Smooth muscle cell (in vitro differentiated cells): ENCODE data around the gene XKR7. TPM values are rescaled to one million over a fixed set of nuclear protein-coding genes. Genes with fewer than 3 reads are reported as not detected.

Source experiments
- DNase-seq: peaks from one replicate; lab custom pipeline; 2025; ENCODE audit not compliant: unreplicated experiment; lab: John Stamatoyannopoulos, UW
- H2AFZ ChIP-seq: fragments of 200-600 bp; sonication (generic); 2 replicates; pipeline ENCODE4 v1.6.0; 2016; ENCODE audit warnings: antibody characterized with exemption, low read depth, mild to moderate bottlenecking
- H3F3A ChIP-seq: fragments of 200-600 bp; sonication (generic); 2 replicates; pipeline ENCODE4 v1.6.0; 2017; ENCODE audit warnings: antibody characterized with exemption, low read depth
- H3K27ac ChIP-seq: fragments of 200-600 bp; sonication (generic); 2 replicates; pipeline ENCODE4 v1.5.1; 2016; ENCODE audit warnings: low read depth, mild to moderate bottlenecking
- H3K27me3 ChIP-seq: fragments of 200-600 bp; sonication (generic); 2 replicates; pipeline ENCODE4 v1.6.1; 2016; ENCODE audit warnings: low read depth, mild to moderate bottlenecking
- H3K36me3 ChIP-seq: fragments of 200-600 bp; sonication (generic); 2 replicates; pipeline ENCODE4 v1.5.1; 2016; ENCODE audit warnings: low read depth
- H3K4me1 ChIP-seq: fragments of 200-600 bp; sonication (generic); 2 replicates; pipeline ENCODE4 v1.5.1; 2016; ENCODE audit warnings: low read depth
- H3K4me2 ChIP-seq: fragments of 200-600 bp; sonication (generic); 2 replicates; pipeline ENCODE4 v1.6.0; 2016; ENCODE audit warnings: mild to moderate bottlenecking
- H3K4me3 ChIP-seq: fragments of 200-600 bp; sonication (generic); 2 replicates; pipeline ENCODE4 v1.5.1; 2016; ENCODE audit warnings: mild to moderate bottlenecking
- H3K79me2 ChIP-seq: fragments of 200-600 bp; sonication (generic); 2 replicates; pipeline ENCODE4 v1.6.0; 2016; ENCODE audit warnings: low read depth, mild to moderate bottlenecking
- H3K9ac ChIP-seq: fragments of 200-600 bp; sonication (generic); 2 replicates; pipeline ENCODE4 v1.6.0; 2016; ENCODE audit warnings: low read depth
- H3K9me3 ChIP-seq: fragments of 200-600 bp; sonication (generic); replicated peaks from 2 replicates; pipeline ENCODE4 v1.5.1; 2016; ENCODE audit warnings: low read depth
- H4K20me1 ChIP-seq: fragments of 200-600 bp; sonication (generic); 2 replicates; pipeline ENCODE4 v1.6.0; 2016; ENCODE audit warnings: low read depth
- CTCF ChIP-seq: fragments of 200-600 bp; sonication (generic); IDR thresholded peaks from 2 replicates; pipeline ENCODE4 v1.5.1; 2017; ENCODE audit warnings: borderline replicate concordance, mild to moderate bottlenecking, antibody characterized with exemption; ENCODE audit not compliant: insufficient read depth, poor library complexity, severe bottlenecking
- WGBS: methylation state at CpG from one replicate; pipeline ENCODE4 v1.1.7; 2016; ENCODE audit warnings: low lambda C conversion rate; 5-methylcytosine and 5-hydroxymethylcytosine counted together
- polyA plus RNA-seq: library from polyadenylated mRNA; unstranded; fragments of >200 nt; fragmentation: Nextera tagmentation; extraction: Ambion mirVana; gene quantifications from 2 replicates; pipeline ENCODE4 v1.2.1, GENCODE V29; 2016
- total RNA-seq: library from RNA; depleted of rRNA; stranded (reverse); fragments of >200 nt; gene quantifications from 2 replicates; pipeline ENCODE4 v1.2.3, GENCODE V29; 2014

The XKR7 gene
- total and polyA plus RNA-seq, 2 experiments from 2014 or later: not detected

DNA sequence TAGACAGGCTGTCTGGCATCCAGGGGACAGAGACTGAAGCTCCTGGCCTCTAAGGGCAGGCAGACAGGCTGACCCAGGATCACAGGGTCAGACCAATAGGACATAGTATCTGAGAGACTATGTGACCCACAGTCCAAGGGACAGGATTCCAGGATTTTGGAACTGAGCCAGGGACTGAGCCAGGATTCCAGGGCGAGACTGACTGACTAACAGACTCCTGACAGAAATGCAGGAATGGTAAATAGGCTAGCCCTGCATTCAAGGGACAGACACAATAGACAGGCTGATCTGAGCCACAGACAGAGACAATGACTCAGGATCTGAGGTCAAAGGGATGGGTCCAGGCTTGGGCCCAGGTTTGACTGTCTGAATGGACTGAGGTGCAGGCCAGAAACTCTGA lies 19.8 kb downstream of the XKR7 start:
- TF ChIP-seq CTCF: no peak
- H3K4me2 ChIP-seq: no peak overlapping the region
- H2AFZ ChIP-seq: no peak overlapping the region
- no peak for DNase-seq
- no peaks in the 10 kb centered on the region for H3K36me3 ChIP-seq
- H3K9ac ChIP-seq: no peak overlapping the region
- no peaks in the 10 kb centered on the region for H3F3A ChIP-seq
- 63% methylated on average over 1 of the region's 1 CpG for WGBS
- no peak overlapping the region for H3K27ac ChIP-seq
- no peaks in the 10 kb centered on the region for H3K9me3 ChIP-seq
- H3K79me2 ChIP-seq: no peaks in the 10 kb centered on the region
- H4K20me1 ChIP-seq: no peaks in the 10 kb centered on the region
- peaks cover 12% of the 10 kb centered on the region for H3K27me3 ChIP-seq
- H3K4me3 ChIP-seq: no peak overlapping the region
- no peaks in the 10 kb centered on the region for H3K4me1 ChIP-seq

- no peak overlapping the region for H3K9ac ChIP-seq
- WGBS: 85% methylated on average over 5 of the region's 5 CpGs
- no peaks in the 10 kb centered on the region for H3K9me3 ChIP-seq
- no peak for TF ChIP-seq CTCF
- no peaks in the 10 kb centered on the region for H3K36me3 ChIP-seq
- no peak overlapping the region for H3K4me2 ChIP-seq
- H3K79me2 ChIP-seq: no peaks in the 10 kb centered on the region
- no peaks in the 10 kb centered on the region for H3K4me1 ChIP-seq
- DNase-seq: no peak
- no peak overlapping the region for H3K27ac ChIP-seq
- no peaks in the 10 kb centered on the region for H4K20me1 ChIP-seq
- no peak overlapping the region for H2AFZ ChIP-seq
- H3F3A ChIP-seq: no peaks in the 10 kb centered on the region
- H3K4me3 ChIP-seq: no peak overlapping the region
- peaks cover 19% of the 10 kb centered on the region for H3K27me3 ChIP-seq
These were observed 20.6 kb downstream of the XKR7 start for GRCh38 chr20:31988430-31989015.

- TF ChIP-seq CTCF: no peak
- no peaks in the 10 kb centered on the region for H3K36me3 ChIP-seq
- no peaks in the 10 kb centered on the region for H3K79me2 ChIP-seq
- no peaks in the 10 kb centered on the region for H3K9me3 ChIP-seq
- H3K27ac ChIP-seq: no peak overlapping the region
- no peaks in the 10 kb centered on the region for H4K20me1 ChIP-seq
- DNase-seq: no peak
- no peaks in the 10 kb centered on the region for H3K4me1 ChIP-seq
- H2AFZ ChIP-seq: no peak overlapping the region
- WGBS: 88% methylated on average over 8 of the region's 8 CpGs
- H3K4me2 ChIP-seq: no peak overlapping the region
- H3F3A ChIP-seq: no peaks in the 10 kb centered on the region
- H3K4me3 ChIP-seq: no peak overlapping the region
- peaks cover 25% of the 10 kb centered on the region for H3K27me3 ChIP-seq
- H3K9ac ChIP-seq: no peak overlapping the region
These were observed 21.2 kb downstream of the XKR7 start for GRCh38 chr20:31989030-31989645.

DNA sequence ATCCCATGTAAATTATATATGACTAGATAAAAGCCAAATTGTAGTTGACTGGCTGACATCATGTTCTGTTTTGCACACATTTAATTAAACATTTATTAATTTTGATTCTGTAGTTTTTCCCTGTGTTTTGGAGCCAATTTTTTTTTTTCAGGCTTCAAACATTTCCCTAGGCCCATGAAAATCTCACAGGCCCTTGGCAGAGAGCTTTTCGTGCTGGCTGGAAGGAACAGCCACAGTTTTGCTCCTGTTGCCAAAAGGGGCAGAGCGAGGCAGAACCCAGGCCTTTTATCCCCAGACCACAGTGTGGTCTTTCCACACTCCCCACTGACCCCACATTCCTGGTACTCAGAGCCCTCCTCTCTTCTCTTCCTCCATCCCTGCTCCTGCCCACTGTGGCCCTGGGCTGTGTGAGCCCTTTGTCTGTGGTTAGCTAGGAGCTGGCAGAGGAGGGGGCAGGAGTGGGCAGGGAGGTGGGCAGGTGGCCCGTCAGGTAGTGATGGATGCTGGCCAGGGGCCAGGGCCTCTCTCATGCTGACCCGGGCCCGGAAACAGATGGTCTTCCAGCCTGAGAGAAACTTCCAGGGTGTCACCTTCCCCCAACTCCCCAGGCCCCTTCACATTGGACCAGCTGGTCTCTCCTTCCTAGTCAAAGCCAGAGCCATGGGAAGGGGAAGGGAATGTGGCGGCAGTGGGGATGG lies 22.8 kb downstream of the XKR7 start:
- Histone ChIP-seq H3K36me3 (no peaks in the 10 kb centered on the region), H3K27me3 (peaks cover 42% of the 10 kb centered on the region), H3K9me3 (no peaks in the 10 kb centered on the region), H3K4me3 (no peak overlapping the region), H2AFZ (no peak overlapping the region), H3F3A (no peaks in the 10 kb centered on the region), H4K20me1 (no peaks in the 10 kb centered on the region), H3K9ac (no peak overlapping the region), H3K4me1 (no peaks in the 10 kb centered on the region), H3K4me2 (no peak overlapping the region), H3K27ac (no peak overlapping the region), H3K79me2 (no peaks in the 10 kb centered on the region)
- DNase-seq: no peak
- 87% methylated on average over 6 of the region's 6 CpGs for WGBS
- TF ChIP-seq CTCF: no peak
